HG03108 (cell line): ENCODE results near the gene RBBP8NL.

Experiments
- ATAC-seq: cut with Tn5 transposase; IDR thresholded peaks from one replicate; pipeline ENCODE4 v1.9.1; 2021; ENCODE audit warnings: moderate library complexity; ENCODE audit not compliant: unreplicated experiment

The RBBP8NL gene

GRCh38 chr20:62422636-62423325, 4.6 kb downstream of the RBBP8NL start:
- no peak for ATAC-seq

DNA sequence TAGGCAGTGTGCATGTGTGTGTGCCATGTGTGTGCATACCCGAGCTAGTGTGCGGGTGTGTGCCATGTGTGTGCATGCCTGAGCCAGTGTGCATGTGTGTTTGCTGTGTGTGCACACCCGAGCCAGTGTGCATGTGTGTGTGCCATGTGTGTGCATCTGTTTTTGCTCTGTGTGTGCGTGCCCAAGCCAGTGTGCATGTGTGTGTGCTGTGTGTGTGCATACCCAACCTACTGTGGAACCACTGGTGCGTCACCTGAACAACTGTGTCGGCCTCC, 5.7 kb downstream of the RBBP8NL start:
- no peak for ATAC-seq

GRCh38 chr20:62420846-62421715, 6.3 kb downstream of the RBBP8NL start:
- ATAC-seq = no peak

DNA sequence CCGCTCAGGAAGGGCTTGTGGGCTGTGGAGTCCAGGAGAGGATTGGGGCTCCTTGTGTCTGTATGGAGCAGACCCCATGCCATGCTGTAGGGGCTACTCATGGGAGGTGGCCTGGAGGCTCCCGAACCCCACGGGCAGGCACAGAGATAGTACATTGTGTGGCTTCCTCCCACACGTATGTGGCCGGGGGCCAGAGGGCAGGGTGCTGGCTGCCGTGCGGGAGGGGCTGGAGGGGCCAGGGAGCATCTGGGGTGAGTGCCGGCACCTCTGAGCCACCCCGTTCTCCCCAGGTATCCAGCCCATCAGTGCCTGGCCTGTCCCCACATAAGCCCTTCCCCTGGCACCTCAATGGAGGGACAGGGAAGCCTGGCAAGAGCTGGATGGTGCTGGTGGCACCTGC, 7.6 kb downstream of the RBBP8NL start:
- no peak for ATAC-seq

DNA sequence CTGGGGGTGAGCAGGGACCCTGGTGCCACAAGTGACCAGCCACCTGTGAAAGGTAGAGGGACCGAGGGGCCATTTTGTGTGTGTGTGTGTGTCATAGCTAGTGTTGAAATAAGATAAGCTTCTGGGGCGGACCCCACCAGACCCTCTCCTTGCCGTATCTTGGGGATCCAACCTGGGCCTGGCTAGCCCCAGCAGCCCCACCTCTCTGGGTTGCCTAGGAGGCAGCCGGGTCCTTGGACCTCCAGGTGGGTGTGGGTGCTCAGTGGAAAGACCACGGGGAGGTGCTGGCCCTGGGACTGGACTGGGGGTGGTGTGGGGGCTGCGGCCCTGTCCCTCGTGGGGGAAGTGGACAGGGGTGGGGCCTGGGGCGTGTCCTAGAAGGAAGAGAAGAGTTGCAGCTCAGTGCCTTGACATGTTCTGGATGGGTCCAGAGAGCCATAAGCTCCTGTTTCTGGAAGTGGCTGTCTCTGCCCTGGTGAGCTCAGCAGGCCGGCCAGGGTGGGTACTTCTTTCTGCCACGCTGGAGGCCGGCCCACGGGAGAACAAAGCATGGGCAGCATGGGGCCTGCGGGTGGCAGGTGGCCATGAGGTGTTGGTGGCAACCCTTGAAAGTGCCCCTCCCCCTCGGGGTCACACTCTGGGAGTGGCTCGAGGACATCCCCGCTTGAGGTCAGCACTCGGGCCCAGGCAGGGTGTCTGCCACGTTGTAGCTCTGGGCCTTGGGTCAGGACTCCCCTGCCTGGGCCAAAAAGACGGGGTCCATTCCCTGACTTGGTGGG, 8.4 kb downstream of the RBBP8NL start:
- ATAC-seq = no peak

- no peak for ATAC-seq
Measured at GRCh38 chr20:62417981-62418708, 9.2 kb downstream of the RBBP8NL start.

- ATAC-seq = no peak
Measured at GRCh38 chr20:62416651-62417637, 10.4 kb downstream of the RBBP8NL start.

- ATAC-seq = no peak
Measured at GRCh38 chr20:62415354-62416111, 11.8 kb downstream of the RBBP8NL start.

DNA sequence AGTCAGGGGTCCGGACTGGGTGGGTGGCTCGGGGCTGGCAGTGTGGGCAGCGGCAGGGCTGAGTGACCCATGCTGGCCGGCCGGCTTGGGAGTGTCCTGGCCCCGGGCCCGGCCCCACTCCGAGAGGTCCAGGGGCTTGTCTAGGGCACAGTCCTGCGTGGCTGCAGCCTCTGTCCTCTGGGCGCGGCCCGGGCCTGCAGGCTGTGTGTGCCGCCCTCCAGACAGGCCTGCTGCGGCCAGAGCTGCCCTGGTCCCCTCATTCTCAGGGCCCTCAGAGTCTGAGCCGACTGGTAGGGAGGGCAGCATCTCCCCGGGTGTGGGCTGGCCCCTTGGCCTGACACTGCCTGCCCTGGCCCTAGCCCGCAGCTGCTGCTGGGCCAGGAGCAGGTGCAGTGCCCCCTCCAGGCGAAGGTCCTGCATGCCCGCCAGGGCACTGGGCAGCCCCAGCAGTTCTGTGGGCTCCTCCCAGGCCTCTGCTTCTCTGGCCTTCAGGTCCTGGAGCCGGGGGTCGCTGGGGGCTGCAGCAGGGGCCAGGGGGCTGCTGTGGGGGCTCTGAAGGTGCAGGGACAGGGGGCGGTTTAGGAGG, 13.3 kb downstream of the RBBP8NL start:
- no peak for ATAC-seq

DNA sequence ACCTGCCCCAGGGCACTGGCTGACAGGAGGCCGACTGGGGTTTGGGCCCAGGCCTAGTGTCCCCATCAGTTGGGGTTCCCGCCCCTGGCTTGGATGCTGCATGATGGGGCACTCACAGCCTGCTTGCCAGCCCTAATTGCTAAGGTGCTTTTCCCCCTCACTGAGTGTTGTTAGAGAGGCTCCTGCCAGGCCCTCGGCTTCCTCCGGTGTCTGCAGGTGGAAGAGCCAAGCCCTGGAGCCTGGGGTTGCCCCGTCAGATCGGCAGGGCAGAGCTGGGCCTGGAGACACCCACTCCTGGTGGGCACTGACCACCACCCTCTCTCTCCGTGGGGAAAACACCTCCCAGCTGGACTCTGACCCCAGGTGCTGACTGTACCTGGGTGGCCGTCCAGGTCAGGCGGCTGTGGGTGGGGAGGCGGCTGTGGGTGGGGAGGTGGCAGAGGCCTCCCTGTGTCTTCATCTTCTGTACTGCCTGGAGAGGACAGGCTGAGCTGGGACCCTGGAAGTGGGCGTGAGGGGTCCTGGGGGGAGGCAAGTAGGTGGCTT, 14.2 kb downstream of the RBBP8NL start:
- ATAC-seq = no peak

DNA sequence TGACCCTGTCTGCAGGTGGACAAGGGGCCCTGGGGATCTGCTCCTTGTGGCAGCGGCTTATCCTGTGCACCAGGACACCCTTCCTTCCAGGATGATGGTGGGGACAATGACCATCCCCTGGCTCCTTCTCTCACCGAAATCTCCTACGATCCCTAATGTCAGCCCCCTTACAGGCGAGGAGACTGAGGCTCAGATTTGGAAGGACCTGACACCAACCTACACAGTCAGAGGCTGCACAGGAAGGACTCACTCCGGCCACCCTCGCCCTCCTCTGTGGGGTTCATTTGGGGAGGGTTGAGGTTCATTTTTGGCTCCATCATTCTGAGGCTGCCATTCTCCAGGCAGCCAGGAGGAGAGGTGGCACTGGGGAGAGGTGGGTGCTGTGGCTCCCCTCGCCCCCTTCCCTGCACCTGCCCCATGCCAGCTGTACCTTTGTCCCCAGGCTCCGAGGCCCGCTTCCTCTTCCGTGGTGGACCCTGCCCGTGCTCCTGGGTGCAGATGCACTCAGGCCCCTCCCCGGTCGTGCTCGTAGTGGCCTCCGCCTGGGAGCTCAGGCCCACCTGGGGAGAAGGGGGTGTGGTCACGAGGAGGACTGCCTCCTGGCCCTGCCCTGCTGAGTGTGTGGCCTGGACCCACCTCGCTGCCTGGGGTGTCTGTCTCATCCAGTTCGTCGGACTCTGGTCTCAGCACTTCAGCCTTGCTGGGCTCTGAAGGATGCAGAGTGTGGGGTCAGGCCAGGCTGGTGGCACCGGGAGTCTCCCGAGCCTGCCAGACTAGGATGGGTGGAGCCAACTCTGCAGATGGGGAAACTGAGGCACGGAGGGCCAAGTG, 14.9 kb downstream of the RBBP8NL start:
- ATAC-seq = no peak

GRCh38 chr20:62411479-62412193, 15.7 kb downstream of the RBBP8NL start:
- ATAC-seq = no peak

DNA sequence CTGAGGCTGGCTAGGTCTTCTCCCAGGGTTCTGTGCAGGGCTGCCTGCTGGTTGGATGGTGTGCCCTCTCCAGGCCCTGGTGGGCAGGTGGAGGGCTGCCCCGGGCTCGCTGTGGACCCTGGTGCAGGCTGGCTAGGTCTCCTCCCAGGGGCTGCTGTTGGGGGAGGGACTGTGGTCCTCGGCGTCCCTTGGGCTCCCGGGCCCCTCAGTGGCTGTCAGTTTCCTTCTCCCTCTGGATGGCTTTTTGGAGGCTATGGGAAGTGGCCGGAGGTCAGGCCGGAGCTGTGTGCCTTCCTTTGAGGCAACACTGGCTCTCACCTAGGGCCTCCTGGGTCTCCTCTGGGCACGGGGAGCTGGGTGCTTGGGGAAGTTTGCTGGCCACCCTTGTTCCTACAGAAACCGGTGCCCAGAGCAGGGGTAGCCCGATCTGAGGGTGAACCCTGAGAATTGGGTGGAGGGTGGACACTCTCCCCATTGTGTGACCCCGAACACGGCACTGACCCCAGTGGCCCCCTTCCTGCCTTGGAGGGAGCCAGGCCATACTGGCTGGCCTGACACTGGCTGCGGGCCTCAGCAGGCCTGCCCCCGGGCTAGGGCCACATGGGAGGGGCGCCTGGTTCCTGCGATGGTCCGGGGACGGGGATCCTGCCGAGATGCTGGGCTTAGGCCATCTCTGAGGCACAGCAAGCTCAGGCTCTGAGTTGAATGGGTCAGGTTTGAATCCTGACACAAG, 16.4 kb downstream of the RBBP8NL start:
- no peak for ATAC-seq

DNA sequence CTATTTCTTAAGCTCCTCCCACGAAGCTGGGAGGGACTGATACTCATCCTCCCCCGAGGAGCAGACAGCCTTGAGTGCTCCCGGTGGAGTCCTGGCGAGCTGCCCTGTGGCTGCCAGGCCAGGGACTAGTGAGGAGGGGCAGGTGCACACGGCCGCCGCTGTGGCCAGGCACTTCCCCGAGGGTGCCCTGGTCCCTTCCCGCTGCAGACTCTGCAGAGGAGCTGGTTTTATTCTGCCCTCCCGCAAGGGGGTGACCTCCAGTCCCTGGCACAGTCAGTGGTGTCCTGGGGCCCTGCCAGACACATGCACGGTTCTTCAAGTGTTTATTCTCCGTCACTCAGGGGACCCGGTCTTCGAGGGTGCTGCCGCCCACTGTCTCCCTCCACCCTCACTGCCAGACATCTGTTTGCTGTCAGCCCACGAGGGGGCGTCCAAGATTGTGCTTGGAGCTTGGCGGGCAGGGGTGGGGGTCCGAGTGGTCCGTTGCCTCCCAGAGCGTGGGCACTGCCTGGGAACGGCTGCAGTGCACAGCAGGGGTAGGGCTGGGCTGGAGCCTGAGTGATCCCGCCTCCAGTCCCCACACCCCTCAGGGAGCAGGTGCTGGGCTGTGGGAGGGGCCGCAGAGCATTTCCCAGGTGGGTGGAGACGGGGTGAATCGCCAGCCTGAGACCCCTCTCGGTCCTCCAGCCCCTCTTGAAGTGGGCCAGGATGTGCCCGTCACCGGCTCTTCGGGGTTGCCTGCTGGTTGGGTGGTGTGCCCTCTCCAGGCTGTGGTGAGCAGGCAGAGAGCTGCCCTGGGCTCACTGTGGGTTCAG, 17.2 kb downstream of the RBBP8NL start:
- no peak for ATAC-seq

DNA sequence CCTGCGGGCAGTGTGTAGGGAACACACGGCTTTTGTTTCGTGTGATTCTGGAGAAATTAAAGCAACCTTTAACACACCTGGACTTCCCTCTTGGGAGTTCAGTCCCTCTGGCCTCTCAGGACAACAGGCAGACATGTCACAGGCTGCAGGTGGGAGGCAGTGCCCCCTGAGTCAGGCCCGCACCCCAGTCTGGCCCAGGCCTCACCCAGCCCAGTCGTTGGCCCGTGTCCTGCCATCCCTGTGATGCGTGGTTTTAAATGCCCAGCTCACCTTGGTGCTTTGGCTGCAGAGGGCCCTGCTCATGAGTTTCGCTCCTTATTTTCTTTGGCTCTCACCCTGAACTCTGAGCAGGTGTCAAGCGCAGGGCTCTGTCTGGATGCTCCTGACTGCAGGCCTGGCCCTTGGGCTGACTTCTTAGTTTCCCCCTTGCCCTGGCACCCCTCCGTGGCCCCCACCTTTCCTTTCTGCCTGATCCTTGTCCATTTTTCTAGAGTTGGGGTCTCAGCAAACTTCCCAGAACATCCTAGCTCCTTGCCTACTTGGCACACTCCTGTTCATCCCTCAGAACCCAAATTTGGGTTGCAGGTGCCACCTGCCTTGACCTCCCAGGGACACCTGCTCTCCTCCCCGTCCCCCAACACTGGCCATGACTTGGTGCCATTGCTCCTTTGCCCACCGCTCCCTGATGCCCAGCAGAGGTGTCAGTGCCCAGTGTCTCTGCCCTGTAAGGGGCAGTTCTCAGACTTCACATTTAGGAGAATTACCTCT, 18.1 kb downstream of the RBBP8NL start:
- no peak for ATAC-seq
